OCI-LY1 (cell line): ENCODE measurements around the gene ARPIN.

Experiments
- EZH2 ChIP-seq: fragments of 200-600 bp; sonication (generic), shearing (Covaris generic); IDR thresholded peaks from 2 replicates; pipeline ENCODE4 v1.8.0; 2017; ENCODE audit warnings: borderline replicate concordance, mixed run types, mild to moderate bottlenecking, antibody characterized with exemption, low read length, moderate library complexity, mixed read lengths
- TF ChIP-seq, protein P1 (sequence below): fragments of 200-600 bp; sonication (generic), shearing (Covaris generic); IDR thresholded peaks from 2 replicates; pipeline ENCODE4 v1.5.1; 2017; ENCODE audit warnings: mild to moderate bottlenecking, antibody characterized with exemption, low read length, moderate library complexity, mixed read lengths

GRCh38 chr15:89893027-89893426, 19.7 kb downstream of the ARPIN start:
- TF ChIP-seq, protein P1, sequence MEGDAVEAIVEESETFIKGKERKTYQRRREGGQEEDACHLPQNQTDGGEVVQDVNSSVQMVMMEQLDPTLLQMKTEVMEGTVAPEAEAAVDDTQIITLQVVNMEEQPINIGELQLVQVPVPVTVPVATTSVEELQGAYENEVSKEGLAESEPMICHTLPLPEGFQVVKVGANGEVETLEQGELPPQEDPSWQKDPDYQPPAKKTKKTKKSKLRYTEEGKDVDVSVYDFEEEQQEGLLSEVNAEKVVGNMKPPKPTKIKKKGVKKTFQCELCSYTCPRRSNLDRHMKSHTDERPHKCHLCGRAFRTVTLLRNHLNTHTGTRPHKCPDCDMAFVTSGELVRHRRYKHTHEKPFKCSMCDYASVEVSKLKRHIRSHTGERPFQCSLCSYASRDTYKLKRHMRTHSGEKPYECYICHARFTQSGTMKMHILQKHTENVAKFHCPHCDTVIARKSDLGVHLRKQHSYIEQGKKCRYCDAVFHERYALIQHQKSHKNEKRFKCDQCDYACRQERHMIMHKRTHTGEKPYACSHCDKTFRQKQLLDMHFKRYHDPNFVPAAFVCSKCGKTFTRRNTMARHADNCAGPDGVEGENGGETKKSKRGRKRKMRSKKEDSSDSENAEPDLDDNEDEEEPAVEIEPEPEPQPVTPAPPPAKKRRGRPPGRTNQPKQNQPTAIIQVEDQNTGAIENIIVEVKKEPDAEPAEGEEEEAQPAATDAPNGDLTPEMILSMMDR = no peak
- no peak for TF ChIP-seq EZH2
